Progenitor cell of endocrine pancreas (in vitro differentiated cells): Measurements from ENCODE around the gene RNU6-7. TPM values are rescaled to one million over a fixed set of nuclear protein-coding genes. Genes with fewer than 3 reads are reported as not detected.

ENCODE experiments used
- DNase-seq: peaks from one replicate; pipeline ENCODE4 v3.0.0; 2021; ENCODE audit warnings: low spot score; ENCODE audit not compliant: unreplicated experiment
- H3K27ac Mint-ChIP-seq: 2 replicates; pipeline ENCODE4 v1.8.0; 2021; ENCODE audit warnings: mild to moderate bottlenecking, moderate library complexity, mixed read lengths
- H3K27me3 Mint-ChIP-seq: 2 replicates; pipeline ENCODE4 v1.8.0; 2021; ENCODE audit warnings: mixed read lengths
- H3K36me3 Mint-ChIP-seq: 2 replicates; pipeline ENCODE4 v1.8.0; 2022; ENCODE audit warnings: mixed read lengths; ENCODE audit not compliant: insufficient read depth
- H3K4me1 Mint-ChIP-seq: 2 replicates; pipeline ENCODE4 v1.8.0; 2021; ENCODE audit warnings: low read depth, mixed read lengths
- H3K4me3 Mint-ChIP-seq: 2 replicates; pipeline ENCODE4 v1.8.0; 2021; ENCODE audit warnings: low read depth, mild to moderate bottlenecking, moderate library complexity, mixed read lengths
- H3K9me3 Mint-ChIP-seq: 2 replicates; pipeline ENCODE4 v1.8.0; 2021; ENCODE audit warnings: low read depth, mixed read lengths
- CTCF ChIP-seq: fragments of 200-600 bp; sonication (generic); IDR thresholded peaks from one replicate; pipeline ENCODE4 v1.5.0; 2021; ENCODE audit warnings: antibody characterized with exemption, mild to moderate bottlenecking; ENCODE audit not compliant: unreplicated experiment
- total RNA-seq: library from RNA; stranded (reverse); gene quantifications from 2 replicates; pipeline ENCODE4 v1.2.1, GENCODE V29; 2021

RNU6-7 gene
- total RNA-seq, 1 donor from 2014 or later: not detected

GRCh38 chr14:32209471-32209870 lies 7.6 kb downstream of the RNU6-7 start:
- H3K27ac Mint-ChIP-seq: no peak overlapping the region
- H3K4me3 Mint-ChIP-seq: no peak overlapping the region

GRCh38 chr14:32211068-32211404 lies 9.2 kb downstream of the RNU6-7 start:
- H3K4me3 Mint-ChIP-seq: no peak overlapping the region
- no peaks in the 10 kb centered on the region for H3K9me3 Mint-ChIP-seq
- no peak for DNase-seq
- H3K27me3 Mint-ChIP-seq: no peaks in the 10 kb centered on the region
- no peak overlapping the region for H3K27ac Mint-ChIP-seq
- H3K4me1 Mint-ChIP-seq: peaks cover 2% of the 10 kb centered on the region
- no peak for TF ChIP-seq CTCF
- no peaks in the 10 kb centered on the region for H3K36me3 Mint-ChIP-seq

More at GRCh38 chr14:32209471-32209870, 7.6 kb downstream of the RNU6-7 start:
- DNase-seq: no peak
- peaks cover 4% of the 10 kb centered on the region for H3K4me1 Mint-ChIP-seq
- no peaks in the 10 kb centered on the region for H3K36me3 Mint-ChIP-seq
- no peaks in the 10 kb centered on the region for H3K27me3 Mint-ChIP-seq
- no peaks in the 10 kb centered on the region for H3K9me3 Mint-ChIP-seq
- no peak for TF ChIP-seq CTCF

- DNase-seq: no peak
- no peak overlapping the region for H3K27ac Mint-ChIP-seq
- H3K36me3 Mint-ChIP-seq: no peaks in the 10 kb centered on the region
- TF ChIP-seq CTCF: no peak
- peaks cover 6% of the 10 kb centered on the region for H3K4me1 Mint-ChIP-seq
- no peaks in the 10 kb centered on the region for H3K27me3 Mint-ChIP-seq
- no peaks in the 10 kb centered on the region for H3K9me3 Mint-ChIP-seq
- H3K4me3 Mint-ChIP-seq: no peak overlapping the region
These were observed 11.0 kb downstream of the RNU6-7 start for GRCh38 chr14:32212833-32213232.

DNA sequence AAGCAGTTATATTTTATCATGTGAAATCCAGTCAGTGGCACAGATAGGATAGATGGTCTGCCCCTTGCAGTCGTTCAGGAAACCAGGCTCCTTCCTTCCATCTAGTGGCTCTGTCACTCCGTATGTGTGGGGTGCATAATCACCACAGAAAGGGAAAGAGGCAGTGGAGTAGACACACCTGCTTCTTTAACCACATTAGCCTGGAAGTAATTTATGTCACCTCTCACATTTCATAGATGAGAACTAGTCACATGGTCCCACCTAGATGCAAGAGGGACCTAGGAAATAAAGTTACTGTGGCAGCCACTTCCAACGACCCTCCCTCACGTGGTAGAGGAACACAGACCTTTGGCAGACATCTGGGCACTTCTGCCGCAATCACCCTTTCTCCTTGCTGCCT lies 15.5 kb downstream of the RNU6-7 start:
- no peak for TF ChIP-seq CTCF
- Mint-ChIP-seq H3K36me3 (no peaks in the 10 kb centered on the region), H3K4me3 (no peak overlapping the region), H3K9me3 (no peaks in the 10 kb centered on the region), H3K27ac (no peak overlapping the region), H3K4me1 (peaks cover 11% of the 10 kb centered on the region), H3K27me3 (no peaks in the 10 kb centered on the region)
- no peak for DNase-seq

DNA sequence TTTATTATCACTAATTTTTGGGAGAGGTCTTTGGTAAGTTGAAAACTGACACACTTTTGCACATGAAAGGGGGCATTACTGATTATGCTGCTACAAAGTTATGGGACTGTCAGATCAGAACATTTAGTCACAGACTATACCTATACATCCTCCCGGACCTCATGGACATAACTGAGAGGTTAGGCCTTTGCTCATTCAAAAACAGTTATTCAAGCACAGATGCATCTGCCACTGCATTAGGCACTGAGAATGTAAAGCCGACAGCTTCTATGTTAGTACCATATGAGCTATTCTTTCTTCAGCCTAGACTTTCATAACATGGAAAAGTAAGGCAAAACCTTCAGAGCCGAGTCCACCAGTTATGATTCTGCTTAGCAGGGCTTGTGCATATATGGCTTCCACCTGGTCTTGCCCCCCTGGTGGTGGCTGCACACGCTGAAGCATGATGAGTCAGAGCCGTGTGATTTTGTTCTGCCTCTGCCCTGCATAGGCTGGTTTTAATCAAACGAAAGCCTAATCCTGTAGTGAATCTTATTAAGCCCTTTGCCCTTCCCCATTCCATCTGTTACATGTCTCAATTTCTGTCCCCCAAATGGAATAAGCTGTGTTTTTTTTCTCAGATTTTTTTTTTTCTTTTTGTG lies 23.0 kb downstream of the RNU6-7 start:
- no peak for DNase-seq
- no peak overlapping the region for H3K4me3 Mint-ChIP-seq
- no peak overlapping the region for H3K27ac Mint-ChIP-seq

More for the DNA sequence above, 23.0 kb downstream of the RNU6-7 start:
- Mint-ChIP-seq H3K9me3 (no peaks in the 10 kb centered on the region), H3K27me3 (no peaks in the 10 kb centered on the region), H3K36me3 (no peaks in the 10 kb centered on the region), H3K4me1 (peaks cover 6% of the 10 kb centered on the region)
- peak; percentile 56 for TF ChIP-seq CTCF
